ENCODE data around the gene ACVR1.
"Not testable (repeated sequence)": the region's sequence is repeated elsewhere in the genome, so short reads cannot be mapped to it uniquely, and the experiment has no call there.

The ACVR1 gene

DNA sequence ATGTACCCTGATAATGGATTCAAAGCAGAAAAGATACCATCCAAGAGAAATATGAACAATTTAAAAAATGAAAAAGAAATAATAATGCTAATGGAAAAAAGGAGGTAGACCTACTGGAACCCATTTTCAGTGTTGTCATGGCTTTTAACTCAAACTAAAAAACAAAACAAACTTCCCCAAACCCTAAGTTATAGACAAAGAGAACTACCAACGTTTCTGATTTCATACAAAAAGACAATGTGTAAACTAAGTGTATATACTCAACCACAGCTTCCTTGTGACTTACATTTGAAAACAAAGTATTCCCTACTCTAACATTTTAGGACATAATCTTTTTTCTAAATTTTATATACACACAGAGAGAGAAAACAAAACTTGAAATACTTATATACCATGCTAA is 45.9 kb downstream of the ACVR1 start:
- no peak for ATAC-seq
- TF ChIP-seq ZC3H10 (CRISPR knock-in tag; IDR thresholded peaks at IDR 0.05): no peak
- TF ChIP-seq ZFP3 (CRISPR knock-in tag; IDR thresholded peaks at IDR 0.05): no peak
- TF ChIP-seq CSDC2 (CRISPR knock-in tag; IDR thresholded peaks at IDR 0.05): no peak
- no peak for TF ChIP-seq ESRRG (CRISPR knock-in tag; IDR thresholded peaks at IDR 0.05)
- TF ChIP-seq, protein P1, sequence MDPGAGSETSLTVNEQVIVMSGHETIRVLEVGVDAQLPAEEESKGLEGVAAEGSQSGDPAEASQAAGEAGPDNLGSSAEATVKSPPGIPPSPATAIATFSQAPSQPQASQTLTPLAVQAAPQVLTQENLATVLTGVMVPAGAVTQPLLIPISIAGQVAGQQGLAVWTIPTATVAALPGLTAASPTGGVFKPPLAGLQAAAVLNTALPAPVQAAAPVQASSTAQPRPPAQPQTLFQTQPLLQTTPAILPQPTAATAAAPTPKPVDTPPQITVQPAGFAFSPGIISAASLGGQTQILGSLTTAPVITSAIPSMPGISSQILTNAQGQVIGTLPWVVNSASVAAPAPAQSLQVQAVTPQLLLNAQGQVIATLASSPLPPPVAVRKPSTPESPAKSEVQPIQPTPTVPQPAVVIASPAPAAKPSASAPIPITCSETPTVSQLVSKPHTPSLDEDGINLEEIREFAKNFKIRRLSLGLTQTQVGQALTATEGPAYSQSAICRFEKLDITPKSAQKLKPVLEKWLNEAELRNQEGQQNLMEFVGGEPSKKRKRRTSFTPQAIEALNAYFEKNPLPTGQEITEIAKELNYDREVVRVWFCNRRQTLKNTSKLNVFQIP (CRISPR knock-in tag; IDR thresholded peaks at IDR 0.05; ENCODE audit: borderline replicate concordance, low read depth): no peak
- no peak for TF ChIP-seq TOX (CRISPR knock-in tag; IDR thresholded peaks at IDR 0.05; ENCODE audit: borderline replicate concordance)
- no peak for TF ChIP-seq PPARA (CRISPR knock-in tag; IDR thresholded peaks at IDR 0.05; ENCODE audit: borderline replicate concordance)
- no peak for TF ChIP-seq ZNF70 (CRISPR knock-in tag; IDR thresholded peaks at IDR 0.05)
- TF ChIP-seq, protein P2, sequence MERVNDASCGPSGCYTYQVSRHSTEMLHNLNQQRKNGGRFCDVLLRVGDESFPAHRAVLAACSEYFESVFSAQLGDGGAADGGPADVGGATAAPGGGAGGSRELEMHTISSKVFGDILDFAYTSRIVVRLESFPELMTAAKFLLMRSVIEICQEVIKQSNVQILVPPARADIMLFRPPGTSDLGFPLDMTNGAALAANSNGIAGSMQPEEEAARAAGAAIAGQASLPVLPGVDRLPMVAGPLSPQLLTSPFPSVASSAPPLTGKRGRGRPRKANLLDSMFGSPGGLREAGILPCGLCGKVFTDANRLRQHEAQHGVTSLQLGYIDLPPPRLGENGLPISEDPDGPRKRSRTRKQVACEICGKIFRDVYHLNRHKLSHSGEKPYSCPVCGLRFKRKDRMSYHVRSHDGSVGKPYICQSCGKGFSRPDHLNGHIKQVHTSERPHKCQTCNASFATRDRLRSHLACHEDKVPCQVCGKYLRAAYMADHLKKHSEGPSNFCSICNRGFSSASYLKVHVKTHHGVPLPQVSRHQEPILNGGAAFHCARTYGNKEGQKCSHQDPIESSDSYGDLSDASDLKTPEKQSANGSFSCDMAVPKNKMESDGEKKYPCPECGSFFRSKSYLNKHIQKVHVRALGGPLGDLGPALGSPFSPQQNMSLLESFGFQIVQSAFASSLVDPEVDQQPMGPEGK (CRISPR knock-in tag; IDR thresholded peaks at IDR 0.05; ENCODE audit: borderline replicate concordance): no peak
- TF ChIP-seq SNAI2 (CRISPR knock-in tag; IDR thresholded peaks at IDR 0.05): no peak
- no peak for TF ChIP-seq ARNTL (CRISPR knock-in tag; IDR thresholded peaks at IDR 0.05; ENCODE audit: borderline replicate concordance, low read depth)
- TF ChIP-seq ZNF8 (CRISPR knock-in tag; IDR thresholded peaks at IDR 0.05): no peak
- TF ChIP-seq ZFP30 (CRISPR knock-in tag; IDR thresholded peaks at IDR 0.05): no peak
- TF ChIP-seq OSR1 (CRISPR knock-in tag; IDR thresholded peaks at IDR 0.05): no peak
- no peak for TF ChIP-seq ZNF565 (CRISPR knock-in tag; conservative IDR thresholded peaks at IDR 0.05; ENCODE audit: low read depth)
- no peak for TF ChIP-seq RARB (CRISPR knock-in tag; IDR thresholded peaks at IDR 0.05)
- no peak for TF ChIP-seq ISL1 (CRISPR knock-in tag; IDR thresholded peaks at IDR 0.05)
- TF ChIP-seq, protein P3, sequence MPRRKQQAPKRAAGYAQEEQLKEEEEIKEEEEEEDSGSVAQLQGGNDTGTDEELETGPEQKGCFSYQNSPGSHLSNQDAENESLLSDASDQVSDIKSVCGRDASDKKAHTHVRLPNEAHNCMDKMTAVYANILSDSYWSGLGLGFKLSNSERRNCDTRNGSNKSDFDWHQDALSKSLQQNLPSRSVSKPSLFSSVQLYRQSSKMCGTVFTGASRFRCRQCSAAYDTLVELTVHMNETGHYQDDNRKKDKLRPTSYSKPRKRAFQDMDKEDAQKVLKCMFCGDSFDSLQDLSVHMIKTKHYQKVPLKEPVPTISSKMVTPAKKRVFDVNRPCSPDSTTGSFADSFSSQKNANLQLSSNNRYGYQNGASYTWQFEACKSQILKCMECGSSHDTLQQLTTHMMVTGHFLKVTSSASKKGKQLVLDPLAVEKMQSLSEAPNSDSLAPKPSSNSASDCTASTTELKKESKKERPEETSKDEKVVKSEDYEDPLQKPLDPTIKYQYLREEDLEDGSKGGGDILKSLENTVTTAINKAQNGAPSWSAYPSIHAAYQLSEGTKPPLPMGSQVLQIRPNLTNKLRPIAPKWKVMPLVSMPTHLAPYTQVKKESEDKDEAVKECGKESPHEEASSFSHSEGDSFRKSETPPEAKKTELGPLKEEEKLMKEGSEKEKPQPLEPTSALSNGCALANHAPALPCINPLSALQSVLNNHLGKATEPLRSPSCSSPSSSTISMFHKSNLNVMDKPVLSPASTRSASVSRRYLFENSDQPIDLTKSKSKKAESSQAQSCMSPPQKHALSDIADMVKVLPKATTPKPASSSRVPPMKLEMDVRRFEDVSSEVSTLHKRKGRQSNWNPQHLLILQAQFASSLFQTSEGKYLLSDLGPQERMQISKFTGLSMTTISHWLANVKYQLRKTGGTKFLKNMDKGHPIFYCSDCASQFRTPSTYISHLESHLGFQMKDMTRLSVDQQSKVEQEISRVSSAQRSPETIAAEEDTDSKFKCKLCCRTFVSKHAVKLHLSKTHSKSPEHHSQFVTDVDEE (CRISPR knock-in tag; IDR thresholded peaks at IDR 0.05): no peak
- TF ChIP-seq, protein P4, sequence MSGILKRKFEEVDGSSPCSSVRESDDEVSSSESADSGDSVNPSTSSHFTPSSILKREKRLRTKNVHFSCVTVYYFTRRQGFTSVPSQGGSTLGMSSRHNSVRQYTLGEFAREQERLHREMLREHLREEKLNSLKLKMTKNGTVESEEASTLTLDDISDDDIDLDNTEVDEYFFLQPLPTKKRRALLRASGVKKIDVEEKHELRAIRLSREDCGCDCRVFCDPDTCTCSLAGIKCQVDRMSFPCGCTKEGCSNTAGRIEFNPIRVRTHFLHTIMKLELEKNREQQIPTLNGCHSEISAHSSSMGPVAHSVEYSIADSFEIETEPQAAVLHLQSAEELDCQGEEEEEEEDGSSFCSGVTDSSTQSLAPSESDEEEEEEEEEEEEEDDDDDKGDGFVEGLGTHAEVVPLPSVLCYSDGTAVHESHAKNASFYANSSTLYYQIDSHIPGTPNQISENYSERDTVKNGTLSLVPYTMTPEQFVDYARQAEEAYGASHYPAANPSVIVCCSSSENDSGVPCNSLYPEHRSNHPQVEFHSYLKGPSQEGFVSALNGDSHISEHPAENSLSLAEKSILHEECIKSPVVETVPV (CRISPR knock-in tag; IDR thresholded peaks at IDR 0.05): no peak

DNA sequence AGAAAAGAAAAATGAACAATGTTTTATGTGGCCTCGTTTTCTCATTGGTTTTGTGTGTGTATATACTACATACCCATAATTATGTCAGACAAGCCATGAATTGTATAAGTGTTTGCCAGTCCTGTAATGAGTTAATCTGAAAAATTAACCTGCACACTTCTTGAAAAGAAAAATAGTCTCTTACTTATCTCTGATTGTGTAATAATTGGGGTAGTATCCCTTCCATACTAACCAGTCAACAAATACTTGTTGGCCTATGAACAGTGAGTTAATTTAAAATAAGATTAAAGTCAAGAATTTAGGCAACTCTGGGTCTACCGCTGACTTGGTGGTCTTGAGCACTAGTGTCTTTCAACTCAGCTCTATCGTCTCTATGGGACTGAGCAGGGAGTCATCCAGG is 48.8 kb downstream of the ACVR1 start:
- TF ChIP-seq ZNF70 (CRISPR knock-in tag; IDR thresholded peaks at IDR 0.05) (no peak), ISL1 (CRISPR knock-in tag; IDR thresholded peaks at IDR 0.05) (no peak), CSDC2 (CRISPR knock-in tag; IDR thresholded peaks at IDR 0.05) (no peak), ZNF8 (CRISPR knock-in tag; IDR thresholded peaks at IDR 0.05) (no peak)
- no peak for ATAC-seq

DNA sequence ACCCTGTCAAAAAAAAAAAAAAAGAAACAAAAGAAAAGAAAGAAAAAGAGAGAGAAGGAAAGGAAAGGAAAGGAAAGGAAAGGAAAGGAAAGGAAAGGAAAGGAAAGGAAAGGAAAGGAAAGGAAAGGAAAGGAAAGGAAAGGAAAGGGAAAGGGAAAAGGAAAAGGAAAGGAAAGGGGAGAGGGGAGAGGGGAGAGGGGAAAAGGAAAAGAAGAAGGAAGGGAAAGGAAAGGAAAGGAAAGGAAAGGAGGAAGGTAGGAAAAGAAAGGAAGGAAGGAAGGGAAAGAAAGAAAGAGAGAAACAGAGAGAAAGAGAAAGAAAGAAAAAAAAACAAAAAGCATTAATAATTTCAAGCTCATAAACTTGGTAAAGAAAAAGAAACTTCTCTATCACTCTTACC is 49.5 kb downstream of the ACVR1 start:
- ATAC-seq: not testable (repeated sequence)

DNA sequence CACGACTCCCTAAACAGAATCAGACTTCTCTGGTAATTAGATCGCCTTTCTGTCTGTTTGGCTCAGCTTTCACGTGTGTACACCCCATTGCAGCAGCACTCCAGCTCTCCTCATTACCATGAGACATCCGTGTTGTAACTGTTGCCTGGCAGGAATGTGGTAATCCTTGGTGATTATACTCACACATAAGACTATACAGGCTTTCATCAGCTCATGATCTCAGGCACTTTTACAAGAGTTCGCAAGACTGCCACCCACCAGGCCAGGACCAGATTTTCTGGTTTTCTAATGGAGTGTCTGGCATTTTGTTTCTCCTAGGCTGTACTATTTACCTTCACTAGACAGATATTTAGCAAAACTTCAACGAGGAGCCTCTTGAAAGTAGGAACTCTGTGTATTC is 50.2 kb downstream of the ACVR1 start:
- no peak for TF ChIP-seq RARB (CRISPR knock-in tag; IDR thresholded peaks at IDR 0.05)
- no peak for TF ChIP-seq PPARA (CRISPR knock-in tag; IDR thresholded peaks at IDR 0.05; ENCODE audit: borderline replicate concordance)
- no peak for TF ChIP-seq ZNF565 (CRISPR knock-in tag; conservative IDR thresholded peaks at IDR 0.05; ENCODE audit: low read depth)
- TF ChIP-seq, protein P1 (CRISPR knock-in tag; IDR thresholded peaks at IDR 0.05; ENCODE audit: borderline replicate concordance, low read depth): no peak
- ATAC-seq: no peak

All from SK-N-SH treated with all-trans-retinoic acid at 6 μM for 48 hours (cell line).